NAMALWA (cell line): Measurements from ENCODE around the gene FAM3C.

Source experiments
- DNase-seq: peaks from one replicate; pipeline ENCODE4 v3.0.0-alpha.2; 2015; ENCODE audit warnings: low spot score

FAM3C gene

DNA sequence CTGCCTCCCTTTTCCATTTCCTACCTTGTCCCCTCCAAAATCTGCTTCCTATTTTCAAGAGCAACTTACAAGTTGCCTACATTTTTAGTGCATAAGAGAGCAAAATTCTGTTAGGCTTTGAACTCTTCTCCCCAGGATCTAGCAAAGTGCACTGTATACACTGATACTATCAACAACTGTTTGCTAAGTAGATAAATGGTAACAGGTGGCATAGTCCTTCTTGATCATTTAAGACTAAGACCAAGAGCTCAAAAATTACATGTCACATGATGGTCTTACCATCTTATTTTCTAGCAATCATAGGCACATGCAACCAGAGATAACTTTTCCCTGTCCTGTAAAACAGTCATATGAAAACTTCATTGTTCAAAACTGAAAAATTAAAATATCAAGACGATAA, 16.2 kb downstream of the FAM3C start:
- no peak for DNase-seq

DNA sequence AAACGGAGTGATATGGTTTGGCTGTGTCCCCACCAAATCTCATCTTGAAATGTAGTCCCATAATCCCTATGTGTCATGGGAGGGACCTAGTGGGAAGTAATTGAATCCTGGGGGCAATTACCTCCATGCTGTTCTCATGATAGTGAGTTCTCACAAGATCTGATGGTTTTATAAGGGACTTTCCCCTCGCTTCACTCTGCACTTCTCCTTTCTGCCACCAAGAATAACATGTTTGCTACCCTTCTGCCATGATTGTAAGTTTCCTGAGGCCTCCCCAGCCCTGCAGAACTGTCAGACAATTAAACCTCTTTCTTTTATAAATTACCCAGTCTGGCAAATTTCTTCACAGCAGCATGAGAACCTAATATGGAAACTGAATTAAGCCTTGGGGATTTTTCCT, 19.1 kb downstream of the FAM3C start:
- peak; percentile 64 for DNase-seq

DNA sequence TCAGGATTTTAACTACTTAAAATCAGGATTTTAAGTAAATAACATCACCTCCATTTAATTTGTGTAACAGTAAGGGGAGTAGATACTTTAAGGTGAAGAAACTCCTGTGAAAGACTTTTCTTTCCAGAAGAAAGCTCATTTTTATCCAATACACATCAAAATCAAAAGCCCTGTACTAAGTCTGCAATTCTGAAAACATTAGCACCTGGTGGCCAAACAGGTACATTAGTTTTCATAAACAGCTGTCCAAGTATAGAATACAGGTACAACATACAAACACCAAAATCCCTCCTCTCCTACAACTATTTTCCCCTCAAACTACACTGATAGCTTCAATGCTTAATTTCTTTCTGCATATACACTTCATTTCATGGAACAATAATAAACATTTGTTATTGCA, 22.9 kb downstream of the FAM3C start:
- peak; percentile 62 for DNase-seq

DNA sequence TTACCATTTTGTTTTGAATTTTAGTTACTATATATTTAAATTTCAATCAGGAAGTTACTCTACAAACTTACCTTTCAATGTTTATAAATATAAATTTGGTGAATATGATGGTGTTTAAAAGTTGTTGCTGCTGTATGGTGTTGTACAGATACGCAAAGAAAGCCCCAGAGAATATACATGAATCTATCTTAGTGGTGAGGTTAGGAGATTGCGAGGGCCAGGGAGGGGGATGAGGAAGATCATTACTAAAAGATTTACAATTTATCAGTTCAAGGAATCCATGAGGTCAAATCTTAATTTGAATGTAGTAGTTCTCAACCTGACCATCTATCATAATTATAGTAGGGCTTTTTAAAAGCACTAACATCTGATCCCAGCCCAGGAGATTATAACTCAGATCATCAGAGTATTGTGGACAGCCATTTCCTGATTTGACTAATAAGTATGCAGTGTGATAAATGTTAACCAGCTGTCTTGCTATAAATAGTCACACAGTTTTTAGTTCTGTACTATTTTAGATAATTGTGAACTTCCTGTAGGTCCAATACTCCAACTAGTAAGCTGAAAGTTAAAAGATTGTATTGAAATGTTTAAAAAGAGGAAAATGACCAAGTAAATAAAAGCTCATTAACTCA, 23.6 kb downstream of the FAM3C start:
- DNase-seq: peak; percentile 85

- DNase-seq: peak; percentile 25
Measured at GRCh38 chr7:121371883-121372282, 24.2 kb downstream of the FAM3C start.

- DNase-seq: no peak
Measured at GRCh38 chr7:121371367-121371766, 24.7 kb downstream of the FAM3C start.

GRCh38 chr7:121369462-121369861, 26.6 kb downstream of the FAM3C start:
- peak; percentile 72 for DNase-seq

- peak; percentile 77 for DNase-seq
Measured at GRCh38 chr7:121366852-121367431, 29.2 kb downstream of the FAM3C start.

DNA sequence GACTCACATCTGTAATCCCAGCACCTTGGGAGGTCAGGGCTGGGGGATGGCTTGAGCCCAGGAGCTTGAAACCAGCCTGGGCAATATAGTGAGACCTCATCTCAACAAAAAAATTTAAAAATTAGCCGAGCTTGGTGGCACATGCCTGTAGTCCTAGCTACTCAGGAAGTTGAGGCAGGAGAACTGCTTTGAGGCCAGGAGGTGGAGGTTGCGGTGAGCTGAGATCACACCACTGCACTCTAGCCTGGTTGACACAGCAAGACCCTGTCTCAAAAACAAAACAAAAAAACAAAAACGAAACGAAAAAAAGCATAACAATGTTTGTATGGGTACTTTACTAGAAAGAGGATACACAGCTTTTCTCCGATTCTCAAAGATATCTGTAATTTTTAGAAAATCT, 35.5 kb downstream of the FAM3C start:
- no peak for DNase-seq

GRCh38 chr7:121355574-121355973, 40.5 kb downstream of the FAM3C start:
- DNase-seq: no peak

DNA sequence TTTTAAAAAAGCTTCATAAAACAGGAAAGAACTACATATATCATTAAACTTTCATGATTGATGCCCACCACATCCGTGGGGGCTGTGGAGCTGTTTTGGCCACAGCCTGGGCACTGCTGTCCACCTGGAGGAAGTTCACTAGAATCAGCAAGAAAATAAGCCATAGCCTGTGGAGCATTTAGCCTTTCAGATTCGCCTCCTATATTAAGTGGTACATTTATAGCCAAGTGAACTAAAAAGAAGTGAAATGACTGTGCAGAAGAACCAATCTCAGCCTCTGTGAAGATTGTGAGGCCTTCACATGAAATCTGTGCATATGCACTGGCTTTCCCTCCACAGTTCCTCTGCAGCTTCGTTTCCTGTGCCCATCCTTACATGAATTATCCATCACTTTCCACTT, 43.8 kb downstream of the FAM3C start:
- no peak for DNase-seq

DNA sequence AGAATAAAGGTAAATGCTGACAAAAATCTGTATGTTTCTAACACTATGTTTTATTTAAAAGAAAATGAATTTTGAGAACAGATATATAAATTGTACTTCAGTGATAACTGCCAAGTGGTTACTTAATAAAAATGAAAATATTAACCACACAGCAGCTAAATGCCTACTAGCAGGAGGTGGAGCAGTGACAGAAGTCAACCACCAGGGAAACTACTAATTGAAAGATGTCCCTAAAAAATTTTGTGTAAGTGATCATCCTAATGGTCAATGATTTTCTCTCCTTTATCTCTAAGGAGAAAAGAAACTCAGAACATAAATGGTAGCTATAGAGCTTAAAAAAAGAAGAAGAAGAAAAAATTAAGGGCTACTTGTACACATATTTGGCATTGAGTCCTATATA, 44.4 kb downstream of the FAM3C start:
- DNase-seq: no peak

DNA sequence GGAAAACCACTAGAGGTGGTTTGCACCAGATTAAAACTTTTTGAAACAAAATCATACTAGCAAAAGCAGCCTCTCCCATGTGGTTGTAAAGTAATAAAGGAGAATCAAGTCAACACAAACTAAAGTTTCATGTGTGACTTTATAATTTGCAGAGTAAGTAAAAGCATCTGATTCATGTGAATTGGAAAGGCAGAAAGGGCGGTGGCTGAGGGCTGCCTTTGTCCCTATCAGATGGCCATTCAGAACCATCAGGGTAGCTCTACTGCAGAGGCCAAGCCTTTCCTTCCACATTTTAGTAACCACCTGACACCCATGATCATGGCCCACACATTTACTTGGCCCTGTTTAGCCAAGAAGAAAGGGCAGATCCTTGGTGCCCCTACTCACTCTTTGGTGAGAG, 51.6 kb downstream of the FAM3C start:
- no peak for DNase-seq

- no peak for DNase-seq
Measured at GRCh38 chr7:121344093-121344492, 52.0 kb downstream of the FAM3C start.

DNA sequence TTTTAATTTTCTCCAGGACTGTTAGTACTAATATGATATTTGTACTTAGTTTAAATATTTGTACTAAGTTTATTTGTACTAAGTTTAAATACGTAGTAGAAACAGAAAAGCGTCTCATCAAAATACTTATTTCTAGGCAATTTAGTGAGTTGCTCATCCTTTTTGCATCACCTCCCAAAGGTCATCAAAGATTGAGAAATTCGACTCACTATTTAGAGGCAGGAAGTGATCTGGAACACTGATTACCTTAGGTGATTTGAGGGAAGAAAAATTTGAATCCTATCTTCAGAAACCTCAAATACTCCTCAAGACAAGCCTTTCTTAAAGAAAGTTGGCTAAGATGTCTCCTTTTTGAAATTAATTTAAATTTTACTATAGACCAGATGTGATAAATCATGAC, 52.8 kb downstream of the FAM3C start:
- DNase-seq: no peak

DNA sequence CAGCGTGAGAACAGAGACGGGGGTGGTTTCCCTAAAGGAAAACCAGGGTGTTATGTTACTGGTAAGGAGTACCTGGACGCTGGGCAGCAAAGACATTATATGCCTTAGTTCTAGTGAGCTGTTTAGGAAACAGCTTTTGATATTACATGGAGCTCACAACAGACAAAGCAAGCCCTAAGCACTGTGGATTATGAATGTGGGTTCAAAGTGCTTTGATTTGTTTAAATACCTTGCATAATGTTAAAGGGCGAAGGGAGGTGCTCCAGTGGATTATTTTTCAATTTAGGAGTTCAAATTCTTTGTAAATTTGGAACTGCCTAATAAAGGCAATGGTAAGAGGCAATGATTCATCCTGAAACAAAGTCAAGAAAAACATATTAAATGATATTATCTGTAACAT, 53.5 kb downstream of the FAM3C start:
- no peak for DNase-seq

GRCh38 chr7:121341933-121342332, 54.2 kb downstream of the FAM3C start:
- no peak for DNase-seq

DNA sequence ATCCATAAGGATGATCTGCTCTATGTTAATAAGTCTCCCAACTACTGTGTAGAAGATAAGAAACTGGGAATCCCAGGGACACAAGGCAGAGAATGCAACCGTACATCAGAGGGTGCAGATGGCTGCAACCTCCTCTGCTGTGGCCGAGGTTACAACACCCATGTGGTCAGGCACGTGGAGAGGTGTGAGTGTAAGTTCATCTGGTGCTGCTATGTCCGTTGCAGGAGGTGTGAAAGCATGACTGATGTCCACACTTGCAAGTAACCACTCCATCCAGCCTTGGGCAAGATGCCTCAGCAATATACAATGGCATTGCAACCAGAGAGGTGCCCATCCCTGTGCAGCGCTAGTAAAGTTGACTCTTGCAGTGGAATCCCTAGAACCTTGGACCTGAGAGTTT, 57.0 kb downstream of the FAM3C start:
- DNase-seq: no peak

- no peak for DNase-seq
Measured at GRCh38 chr7:121337398-121337797, 58.7 kb downstream of the FAM3C start.

DNA sequence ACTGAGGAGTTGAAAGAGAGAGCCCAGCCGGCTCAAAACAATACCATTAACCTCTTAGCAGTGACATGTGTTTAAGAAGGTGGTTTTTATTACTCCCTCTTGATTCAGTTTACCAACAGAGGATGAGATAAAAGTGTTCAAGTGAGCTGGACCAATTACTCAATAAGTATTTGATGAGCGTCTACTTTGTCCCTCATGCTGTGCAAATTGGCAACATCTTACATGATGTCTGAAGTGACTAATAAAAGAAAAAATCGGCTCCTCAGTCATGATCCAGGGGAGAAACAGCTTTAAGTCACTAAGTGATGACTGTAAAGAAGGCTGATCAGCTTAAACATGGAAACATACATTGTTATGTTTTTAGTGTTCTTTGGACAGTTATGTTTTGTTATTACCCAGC, 59.5 kb downstream of the FAM3C start:
- DNase-seq: no peak

DNA sequence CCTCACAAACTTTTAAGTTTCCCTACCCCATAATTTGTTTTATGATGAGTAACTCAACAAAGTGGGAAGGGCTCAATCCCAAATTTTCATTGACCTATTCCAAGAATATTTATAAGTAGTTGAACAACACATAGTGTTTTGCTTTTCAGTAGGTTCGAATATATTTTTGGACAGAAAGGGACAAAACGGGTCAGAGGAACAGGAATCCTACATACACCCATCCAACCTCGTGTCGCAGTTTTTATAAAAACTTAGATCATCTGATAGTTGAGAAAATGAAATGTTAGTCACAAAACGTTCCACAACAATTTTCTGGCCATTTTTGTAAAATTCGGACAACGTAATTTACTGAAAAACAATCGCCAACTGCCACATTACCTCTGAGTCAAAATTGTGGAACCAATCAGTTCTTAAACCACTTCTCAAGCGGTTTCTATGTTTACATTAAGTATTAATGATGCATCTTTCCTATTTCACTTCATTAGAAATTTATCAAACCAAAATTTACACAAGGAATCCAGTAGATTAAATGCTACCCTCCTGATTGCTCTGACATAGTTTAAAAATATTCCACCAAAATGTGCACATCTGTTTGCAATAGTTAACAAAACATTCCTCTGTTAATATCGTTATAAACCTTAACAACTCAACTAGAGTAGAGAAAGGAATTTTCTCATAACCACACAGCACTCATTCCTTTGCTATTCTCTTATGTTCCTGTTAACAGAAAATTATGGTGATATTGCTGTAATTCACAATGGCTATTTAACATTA, 61.0 kb downstream of the FAM3C start:
- no peak for DNase-seq

DNA sequence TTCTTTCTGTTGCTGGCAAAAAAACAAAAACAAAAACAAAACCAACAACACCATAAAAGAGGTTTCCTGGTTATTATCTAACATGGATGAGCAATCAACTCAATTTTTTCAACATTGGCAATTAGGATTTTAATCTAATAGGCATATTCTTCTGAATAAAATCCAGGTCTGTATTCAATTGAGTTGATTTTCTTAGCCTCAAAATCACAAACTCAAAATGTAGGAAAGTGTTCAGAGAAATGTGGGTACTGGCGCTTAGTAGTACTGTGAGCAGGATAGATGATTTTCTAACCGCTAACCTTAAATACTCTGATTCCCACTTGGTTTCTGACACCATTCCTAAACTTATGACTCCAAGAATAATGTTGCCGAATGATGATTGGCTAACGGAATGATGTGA, 61.7 kb downstream of the FAM3C start:
- no peak for DNase-seq

GRCh38 chr7:121331574-121331973, 64.5 kb downstream of the FAM3C start:
- DNase-seq: no peak

GRCh38 chr7:121331048-121331447, 65.1 kb downstream of the FAM3C start:
- DNase-seq: no peak
